H1 (cell line): Measurements from ENCODE around the gene ZNF320. TPM values are rescaled to one million over a fixed set of nuclear protein-coding genes. Genes with fewer than 3 reads are reported as not detected.

Experiments
- CBX5 ChIP-seq: fragments of 300-800, 300-1000 bp; sonication (generic); IDR thresholded peaks from 2 replicates; pipeline ENCODE4 v1.7.1; 2016; ENCODE audit warnings: antibody characterized with exemption, low read length, low read depth
- CBX8 ChIP-seq: fragments of 300-800, 300-1000 bp; sonication (generic); IDR thresholded peaks from 2 replicates; pipeline ENCODE4 v1.7.1; 2016; ENCODE audit warnings: low read depth, low read length, borderline replicate concordance
- JUN ChIP-seq: IDR thresholded peaks from 2 replicates; pipeline ENCODE4 v1.6.1; 2011; ENCODE audit warnings: low read depth, mild to moderate bottlenecking, improper control_type of control experiment, low read length
- SRF ChIP-seq: IDR thresholded peaks from 2 replicates; pipeline ENCODE4 v1.6.1; 2011; ENCODE audit warnings: mild to moderate bottlenecking, low read depth, low read length, moderate library complexity
- TAF7 ChIP-seq: optimal IDR thresholded peaks from 2 replicates; pipeline ENCODE3; 2011; ENCODE audit warnings: low read depth, mild to moderate bottlenecking, inconsistent platforms, low read length, moderate library complexity, borderline replicate concordance
- polyA plus RNA-seq, 7 experiments: library from polyadenylated mRNA; depleted of rRNA in 3 of 7; stranded (reverse) in 5 of 7; unstranded in 2 of 7; fragments of >200 nt in 5 of 7; fragments of 200-250 nt in 2 of 7; gene quantifications; 1 replicate in 5 of 7; 2 replicates in 1 of 7; 4 replicates in 1 of 7; pipeline versions ENCODE4 v1.2.1 to v1.2.3, GENCODE V29; 2011 to 2013; ENCODE audit warnings: missing spikeins in 2 of 7, mixed read lengths in 2 of 7
- total RNA-seq: library from RNA; stranded (reverse); fragmentation: NEBNext Ultra II Directional; extraction: Animal tissue kit (Norgen Biotek cat#: 25700); gene quantifications from 2 replicates; pipeline ENCODE4 v1.2.1, GENCODE V29; 2021

ZNF320 gene
- total and polyA plus RNA-seq, 2 of the 8 experiments (the other 6 are each of a cell fraction or from before 2014, with no cell fraction given), result 20.6 to 26.8 TPM

DNA sequence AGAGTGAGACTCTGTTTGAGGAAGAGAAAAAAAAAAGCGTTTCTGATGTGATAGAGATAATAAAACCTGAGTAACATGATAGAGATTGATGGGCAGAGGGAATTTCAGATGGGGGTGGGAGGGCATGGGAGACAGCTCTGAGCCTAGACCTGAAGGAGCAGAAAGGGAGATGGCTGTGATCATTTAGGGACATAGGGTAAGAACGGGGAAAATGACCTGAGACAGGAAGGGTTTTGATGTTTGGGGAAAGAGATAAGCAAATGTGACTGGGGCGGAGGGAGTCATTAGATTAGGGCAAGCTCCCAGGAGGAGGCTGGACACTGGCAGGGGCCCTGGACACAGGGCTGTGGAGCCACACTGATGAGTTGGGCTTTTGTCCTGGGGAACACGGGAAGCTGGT, 6.1 kb downstream of the ZNF320 start (continued):
- TF ChIP-seq JUN (no peak), TAF7 (no peak), SRF (no peak), CBX5 (no peak), CBX8 (no peak)
